IPS-11a (cell line): ENCODE data around the gene TEX14.
"Not testable (repeated sequence)": the region's sequence is repeated elsewhere in the genome, so short reads cannot be mapped to it uniquely, and the experiment has no call there.

ENCODE experiments used
- H3K4me3 ChIP-seq: one replicate; pipeline ENCODE4 v1.5.1; 2013; ENCODE audit warnings: low read depth, low read length, control low read depth

Gene TEX14

DNA sequence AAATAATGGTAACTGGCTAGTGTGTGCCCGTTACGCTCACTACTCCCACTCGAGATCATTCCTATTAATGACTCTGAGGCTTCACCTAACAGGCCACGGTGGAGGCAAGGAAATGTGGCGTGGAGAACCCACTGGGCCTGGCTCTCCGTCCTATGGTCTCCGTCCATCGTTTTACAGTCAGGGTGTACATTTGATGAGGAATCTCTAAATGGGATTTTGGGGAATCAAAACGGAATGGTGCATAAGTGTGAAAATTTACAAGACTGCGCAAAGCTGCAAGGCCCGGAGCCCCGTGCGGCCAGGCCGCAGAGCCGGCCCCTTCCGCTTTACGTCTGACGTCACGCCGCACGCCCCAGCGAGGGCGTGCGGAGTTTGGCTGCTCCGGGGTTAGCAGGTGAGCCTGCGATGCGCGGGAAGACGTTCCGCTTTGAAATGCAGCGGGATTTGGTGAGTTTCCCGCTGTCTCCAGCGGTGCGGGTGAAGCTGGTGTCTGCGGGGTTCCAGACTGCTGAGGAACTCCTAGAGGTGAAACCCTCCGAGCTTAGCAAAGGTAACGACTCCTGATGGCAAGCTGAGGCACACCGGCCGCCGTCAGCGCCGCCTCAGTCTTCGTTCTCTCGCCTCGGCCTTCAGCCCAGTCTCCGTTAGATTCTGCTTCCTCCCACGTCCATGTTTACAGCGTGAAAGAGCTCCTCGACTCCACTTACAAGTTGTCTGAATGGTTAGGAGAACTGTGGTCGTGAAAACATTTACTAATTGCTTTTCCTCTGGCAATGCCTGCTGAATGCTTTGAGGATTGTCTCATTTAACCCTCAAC, 602 bp upstream of the TEX14 start, which contains the start of gene RAD51C:
Gene RAD51C, plus strand, starts transcription at position 364 of the 817 bp plus-strand sequence. Its CDS starts 42 bp downstream, at position 406.
- H3K4me3 ChIP-seq = peak within 1 kb of the TSS; percentile 24

- not testable (repeated sequence) for H3K4me3 ChIP-seq
Observed at GRCh38 chr17:58690033-58690432, 1.8 kb downstream of the TEX14 start.

DNA sequence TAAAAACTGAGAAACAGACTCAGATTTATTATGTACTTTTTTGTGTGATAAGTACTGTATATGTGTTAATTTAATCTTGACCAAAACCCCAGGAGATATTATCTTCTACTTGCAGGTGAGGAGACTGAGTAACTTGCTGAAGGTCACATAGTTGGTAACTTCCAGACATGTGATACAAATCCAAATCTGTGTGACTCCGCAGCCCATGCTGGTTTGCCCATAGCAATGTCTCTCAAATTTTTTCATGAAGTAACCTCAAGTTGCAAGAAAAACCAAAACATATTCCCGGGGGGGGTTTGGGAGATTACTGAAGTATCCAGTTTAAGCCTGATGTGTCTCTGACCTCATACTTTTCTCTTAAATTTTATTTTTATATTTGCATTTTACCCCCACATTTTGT, 3.3 kb downstream of the TEX14 start:
- no peak overlapping the region for H3K4me3 ChIP-seq

GRCh38 chr17:58686980-58687379, 4.9 kb downstream of the TEX14 start:
- H3K4me3 ChIP-seq = no peak overlapping the region

- H3K4me3 ChIP-seq = not testable (repeated sequence)
Observed at GRCh38 chr17:58684462-58684861, 7.4 kb downstream of the TEX14 start.

- no peak overlapping the region for H3K4me3 ChIP-seq
Observed at GRCh38 chr17:58684003-58684402, 7.8 kb downstream of the TEX14 start.

- H3K4me3 ChIP-seq = no peak overlapping the region
Observed at GRCh38 chr17:58680038-58680369, 11.8 kb downstream of the TEX14 start.

- H3K4me3 ChIP-seq = no peak overlapping the region
Observed at GRCh38 chr17:58679263-58680037, 12.4 kb downstream of the TEX14 start.

DNA sequence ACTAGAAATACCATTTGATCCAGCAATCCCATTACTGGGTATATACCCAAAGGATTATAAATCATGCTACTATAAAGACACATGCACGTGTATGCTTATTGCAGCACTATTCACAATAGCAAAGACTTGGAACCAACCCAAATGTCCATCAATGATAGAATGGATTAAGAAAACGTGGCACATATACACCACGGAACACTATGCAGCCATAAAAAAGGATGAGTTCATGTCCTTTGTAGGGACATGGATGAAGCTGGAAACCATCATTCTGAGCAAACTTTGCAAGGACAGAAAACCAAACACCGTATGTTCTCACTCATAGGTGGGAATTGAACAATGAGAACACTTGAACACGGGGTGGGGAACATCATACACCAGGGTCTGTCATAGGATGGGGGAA, 13.6 kb downstream of the TEX14 start:
- not testable (repeated sequence) for H3K4me3 ChIP-seq

- no peak overlapping the region for H3K4me3 ChIP-seq
Observed at GRCh38 chr17:58677194-58677880, 14.5 kb downstream of the TEX14 start.

- H3K4me3 ChIP-seq = no peak overlapping the region
Observed at GRCh38 chr17:58671969-58672368, 19.9 kb downstream of the TEX14 start.

DNA sequence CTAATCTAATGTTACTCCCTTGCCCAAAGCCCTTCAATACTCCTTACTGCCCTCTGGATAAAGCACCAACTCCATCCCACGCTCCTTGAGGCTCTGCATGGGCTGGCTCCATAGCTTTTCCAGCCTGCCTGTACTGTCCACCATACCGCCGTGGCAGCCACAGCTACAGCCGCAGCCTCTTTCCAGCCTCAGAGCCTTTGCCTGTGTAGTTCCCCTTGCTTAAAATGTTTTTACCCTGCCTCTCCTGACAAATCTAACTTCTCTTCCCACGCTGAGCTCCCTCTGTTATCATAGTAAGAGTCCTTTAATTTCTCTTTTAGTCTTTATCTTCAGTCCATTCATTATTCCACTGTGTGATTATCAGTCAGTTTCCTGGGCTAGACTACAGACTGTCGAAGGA, 22.0 kb downstream of the TEX14 start:
- H3K4me3 ChIP-seq = no peak overlapping the region

GRCh38 chr17:58668598-58668935, 23.3 kb downstream of the TEX14 start:
- H3K4me3 ChIP-seq = no peak overlapping the region

- H3K4me3 ChIP-seq = peak overlapping the region; percentile 4
Observed at GRCh38 chr17:58667934-58668597, 23.8 kb downstream of the TEX14 start.

GRCh38 chr17:58666858-58667267, 25.0 kb downstream of the TEX14 start:
- no peak overlapping the region for H3K4me3 ChIP-seq

DNA sequence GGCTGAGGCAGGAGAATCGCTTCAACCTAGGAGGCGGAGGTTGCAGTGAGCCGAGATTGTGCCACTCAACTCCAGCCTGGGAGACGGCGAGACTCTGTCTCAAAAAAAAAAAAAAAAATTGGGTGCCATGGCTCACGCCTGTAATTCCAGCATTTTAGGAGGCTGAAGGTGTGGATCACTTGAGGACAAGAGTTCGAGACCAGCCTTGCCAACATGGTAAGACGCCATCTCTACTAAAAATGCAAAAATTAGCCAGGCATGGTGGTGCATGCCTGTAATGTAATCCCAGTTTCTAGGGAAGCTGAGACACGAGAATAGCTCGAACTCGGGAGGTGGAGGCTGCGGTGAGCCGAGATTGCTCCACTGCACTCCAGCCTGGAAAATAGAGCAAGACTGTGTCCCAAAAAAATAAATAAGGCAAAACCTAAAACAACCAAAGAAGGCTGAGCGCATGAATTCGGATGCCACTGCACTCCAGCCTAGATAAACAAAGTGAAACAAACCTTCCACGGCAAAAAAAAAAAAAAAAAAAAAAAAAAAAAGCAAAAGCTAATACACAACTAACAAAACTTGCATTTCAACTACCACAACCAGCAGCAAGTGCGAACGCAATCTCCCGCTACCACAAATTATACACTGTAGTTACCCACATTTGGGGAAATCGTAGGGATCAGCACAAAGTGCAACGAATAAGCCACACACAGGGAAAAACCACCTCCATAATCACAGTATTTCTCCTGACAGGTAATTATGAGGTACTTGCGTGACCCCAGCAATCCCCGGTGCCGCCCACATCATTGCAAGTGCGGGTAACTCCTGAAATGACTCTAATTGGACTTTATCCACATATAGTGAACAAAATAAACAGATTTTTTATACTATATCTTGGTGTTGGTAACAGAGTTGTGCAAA, 25.6 kb downstream of the TEX14 start:
- H3K4me3 ChIP-seq = no peak overlapping the region

GRCh38 chr17:58664302-58664701, 27.5 kb downstream of the TEX14 start:
- no peak overlapping the region for H3K4me3 ChIP-seq

GRCh38 chr17:58661499-58661898, 30.3 kb downstream of the TEX14 start:
- no peak overlapping the region for H3K4me3 ChIP-seq

DNA sequence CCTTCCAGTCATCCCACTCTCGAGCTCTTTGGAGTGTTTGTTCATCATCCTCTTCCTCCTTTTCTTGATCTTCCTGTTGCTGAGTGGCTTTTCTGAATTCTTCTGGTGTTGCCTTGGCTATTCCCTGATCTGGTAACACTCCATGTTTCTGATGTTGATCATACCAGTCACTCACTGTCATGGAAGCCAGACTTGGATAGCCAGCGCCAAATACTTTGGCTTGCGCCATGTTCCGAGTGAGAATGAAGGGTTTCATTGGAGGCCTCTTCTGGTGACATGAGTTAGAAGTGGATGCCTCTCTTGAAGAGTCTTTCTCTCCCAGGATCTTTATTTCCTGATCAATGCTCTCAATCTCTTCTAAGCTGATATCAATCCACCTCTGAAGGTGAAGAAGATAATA, 31.2 kb downstream of the TEX14 start:
- H3K4me3 ChIP-seq = no peak overlapping the region

DNA sequence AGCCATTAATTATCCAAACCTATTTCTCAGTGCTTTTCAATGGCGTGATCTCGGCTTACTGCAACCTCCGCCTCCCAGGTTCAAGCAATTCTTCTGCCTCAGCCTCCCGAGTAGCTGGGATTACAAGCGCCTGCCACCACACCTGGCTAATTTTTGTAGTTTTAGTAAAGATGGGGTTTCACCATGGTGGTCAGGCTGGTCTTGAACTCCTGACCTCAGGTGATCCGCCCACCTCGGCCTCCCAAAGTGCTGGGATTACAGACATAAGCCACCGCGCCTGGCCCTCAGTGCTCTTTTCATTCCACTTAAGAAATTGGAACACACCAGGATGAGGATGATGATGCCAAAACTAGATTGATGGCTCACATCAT, 32.1 kb downstream of the TEX14 start:
- peak overlapping the region; percentile 40 for H3K4me3 ChIP-seq
